Endothelial cell (in vitro differentiated cells): ENCODE measurements around the gene PLIN5. TPM values are rescaled to one million over a fixed set of nuclear protein-coding genes. Genes with fewer than 3 reads are reported as not detected.

Experiments
- DNase-seq: peaks from one replicate; pipeline ENCODE4 v3.0.0; 2021; ENCODE audit warnings: low spot score
- H3K27ac Mint-ChIP-seq: one replicate; pipeline ENCODE4 v1.8.0; 2021; ENCODE audit warnings: mixed read lengths, inconsistent platforms; ENCODE audit not compliant: unreplicated experiment
- H3K27me3 Mint-ChIP-seq: one replicate; pipeline ENCODE4 v1.8.0; 2021; ENCODE audit warnings: mild to moderate bottlenecking, moderate library complexity, mixed read lengths, inconsistent platforms; ENCODE audit not compliant: unreplicated experiment
- H3K36me3 Mint-ChIP-seq: one replicate; pipeline ENCODE4 v1.8.0; 2021; ENCODE audit warnings: mild to moderate bottlenecking, low read depth, mixed read lengths, inconsistent platforms; ENCODE audit not compliant: unreplicated experiment
- H3K4me1 Mint-ChIP-seq: one replicate; pipeline ENCODE4 v1.8.0; 2021; ENCODE audit warnings: mild to moderate bottlenecking, mixed read lengths, inconsistent platforms; ENCODE audit not compliant: unreplicated experiment
- H3K4me3 Mint-ChIP-seq: one replicate; pipeline ENCODE4 v1.8.0; 2021; ENCODE audit warnings: mild to moderate bottlenecking, mixed read lengths, inconsistent platforms; ENCODE audit not compliant: unreplicated experiment
- H3K9me3 Mint-ChIP-seq: one replicate; pipeline ENCODE4 v1.8.0; 2021; ENCODE audit warnings: mixed read lengths, inconsistent platforms; ENCODE audit not compliant: unreplicated experiment
- total RNA-seq: library from RNA; stranded (reverse); fragmentation: NEBNext Ultra II Directional; extraction: Animal tissue kit (Norgen Biotek cat#: 25700); gene quantifications from one replicate; pipeline ENCODE4 v1.2.1, GENCODE V29; 2021; ENCODE audit not compliant: unreplicated experiment
- TF ChIP-seq, protein P1 (sequence below): fragments of 200-600 bp; sonication (generic); IDR thresholded peaks from one replicate; pipeline ENCODE4 v1.5.0; 2021; ENCODE audit warnings: antibody characterized with exemption; ENCODE audit not compliant: unreplicated experiment

PLIN5 gene
- total RNA-seq, 1 donor from 2014 or later = 0.64 TPM

GRCh38 chr19:4541114-4541805, 6.2 kb upstream of the PLIN5 start:
- Mint-ChIP-seq H3K9me3 (no peaks in the 10 kb centered on the region), H3K4me3 (no peak overlapping the region), H3K27me3 (peaks cover 6% of the 10 kb centered on the region), H3K4me1 (peaks cover 6% of the 10 kb centered on the region), H3K27ac (no peak overlapping the region), H3K36me3 (peaks cover 3% of the 10 kb centered on the region)
- TF ChIP-seq, protein P1, sequence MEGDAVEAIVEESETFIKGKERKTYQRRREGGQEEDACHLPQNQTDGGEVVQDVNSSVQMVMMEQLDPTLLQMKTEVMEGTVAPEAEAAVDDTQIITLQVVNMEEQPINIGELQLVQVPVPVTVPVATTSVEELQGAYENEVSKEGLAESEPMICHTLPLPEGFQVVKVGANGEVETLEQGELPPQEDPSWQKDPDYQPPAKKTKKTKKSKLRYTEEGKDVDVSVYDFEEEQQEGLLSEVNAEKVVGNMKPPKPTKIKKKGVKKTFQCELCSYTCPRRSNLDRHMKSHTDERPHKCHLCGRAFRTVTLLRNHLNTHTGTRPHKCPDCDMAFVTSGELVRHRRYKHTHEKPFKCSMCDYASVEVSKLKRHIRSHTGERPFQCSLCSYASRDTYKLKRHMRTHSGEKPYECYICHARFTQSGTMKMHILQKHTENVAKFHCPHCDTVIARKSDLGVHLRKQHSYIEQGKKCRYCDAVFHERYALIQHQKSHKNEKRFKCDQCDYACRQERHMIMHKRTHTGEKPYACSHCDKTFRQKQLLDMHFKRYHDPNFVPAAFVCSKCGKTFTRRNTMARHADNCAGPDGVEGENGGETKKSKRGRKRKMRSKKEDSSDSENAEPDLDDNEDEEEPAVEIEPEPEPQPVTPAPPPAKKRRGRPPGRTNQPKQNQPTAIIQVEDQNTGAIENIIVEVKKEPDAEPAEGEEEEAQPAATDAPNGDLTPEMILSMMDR = no peak
- no peak for DNase-seq

- H3K4me3 Mint-ChIP-seq = no peak within 1 kb of the TSS
- H3K27me3 Mint-ChIP-seq = peaks cover 6% of the 10 kb centered on the region
- no peaks in the 10 kb centered on the region for H3K9me3 Mint-ChIP-seq
- DNase-seq = no peak
- H3K36me3 Mint-ChIP-seq = peaks cover 3% of the 10 kb centered on the region
- H3K4me1 Mint-ChIP-seq = peaks cover 6% of the 10 kb centered on the region
- TF ChIP-seq, protein P1 = no peak
- peak within 1 kb of the TSS; percentile 48 for H3K27ac Mint-ChIP-seq
Observed at GRCh38 chr19:4539693-4540581, 4.9 kb upstream of the PLIN5 start, which contains the start of gene LRG1. LRG1 (minus strand) TSS chr19:4540036; CDS start chr19:4540013, 23 bp downstream.

DNA sequence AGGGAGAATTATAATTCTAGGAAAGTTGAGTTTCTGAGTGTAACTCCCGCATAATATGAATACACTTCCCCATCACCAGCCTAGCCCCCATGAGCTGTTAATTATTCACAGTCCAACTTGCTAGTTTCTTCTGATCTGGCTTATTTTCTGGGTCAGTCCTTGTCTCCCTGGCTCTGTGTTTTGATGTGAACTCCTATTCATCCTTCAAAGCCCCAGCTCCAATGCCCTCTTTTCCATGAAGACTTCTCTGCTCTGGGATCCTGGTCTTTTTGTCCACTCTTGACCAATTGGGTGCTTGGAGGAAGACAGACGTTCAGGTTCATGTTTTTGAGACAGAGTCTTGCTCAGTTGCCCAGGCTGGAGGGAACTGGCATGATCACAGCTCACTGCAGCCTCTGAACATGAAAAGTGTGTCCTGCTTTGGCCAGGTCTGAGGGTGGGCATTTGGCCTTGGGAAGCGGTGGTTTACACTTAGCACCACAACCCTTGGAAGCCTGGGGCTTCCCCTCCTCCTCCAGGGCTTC, 4.2 kb upstream of the PLIN5 start:
- H3K36me3 Mint-ChIP-seq = peaks cover 3% of the 10 kb centered on the region

DNA sequence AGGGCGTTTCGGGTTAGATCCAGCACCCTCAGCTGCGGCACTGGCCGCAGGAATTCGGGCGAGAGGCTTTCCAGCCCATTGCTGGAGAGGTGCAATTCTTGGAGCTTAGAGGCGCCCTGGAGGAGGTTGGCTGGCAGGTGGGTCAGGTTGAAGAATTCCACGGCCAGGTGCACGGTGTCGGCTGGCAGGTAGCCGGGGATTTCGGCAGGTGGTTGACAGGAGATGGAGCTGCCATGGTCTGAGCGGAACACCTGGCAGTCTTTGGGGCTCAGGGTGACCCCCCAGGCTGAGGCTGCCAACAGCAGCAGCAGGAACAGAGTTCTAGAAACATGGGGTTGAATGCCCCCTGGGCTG, 3.6 kb upstream of the PLIN5 start:
- peaks cover 3% of the 10 kb centered on the region for H3K36me3 Mint-ChIP-seq
- peaks cover 6% of the 10 kb centered on the region for H3K4me1 Mint-ChIP-seq
- TF ChIP-seq, protein P1 = no peak
- H3K9me3 Mint-ChIP-seq = no peaks in the 10 kb centered on the region
- peaks cover 6% of the 10 kb centered on the region for H3K27me3 Mint-ChIP-seq
- no peak overlapping the region for H3K4me3 Mint-ChIP-seq
- no peak overlapping the region for H3K27ac Mint-ChIP-seq
- no peak for DNase-seq

More for the DNA sequence above, 4.2 kb upstream of the PLIN5 start:
- no peak overlapping the region for H3K4me3 Mint-ChIP-seq
- no peak overlapping the region for H3K27ac Mint-ChIP-seq
- H3K9me3 Mint-ChIP-seq = no peaks in the 10 kb centered on the region
- TF ChIP-seq, protein P1 = no peak
- peaks cover 6% of the 10 kb centered on the region for H3K4me1 Mint-ChIP-seq
- peaks cover 6% of the 10 kb centered on the region for H3K27me3 Mint-ChIP-seq
- DNase-seq = no peak
